Measurements from ENCODE around the gene C11orf21. TPM values are rescaled to one million over a fixed set of nuclear protein-coding genes. Genes with fewer than 3 reads are reported as not detected.
A peak's percentile ranks its signal among the peaks of the same experiment; 100 is the strongest.

C11orf21 gene
- total and polyA plus RNA-seq, 2 experiments from 2014 or later: 1.3 to 1.8 TPM

- no peak overlapping the region for H3K27ac ChIP-seq
- peaks cover 15% of the 10 kb centered on the region for H3K4me1 ChIP-seq (ENCODE audit: low read depth)
- H3K27me3 ChIP-seq: no peaks in the 10 kb centered on the region
- H3K9me3 ChIP-seq (ENCODE audit: low read depth): no peaks in the 10 kb centered on the region
- no peaks in the 10 kb centered on the region for H3K36me3 ChIP-seq
- no peak for TF ChIP-seq CTCF (IDR thresholded peaks at IDR 0.05; ENCODE audit: low read depth, low read length)
- H3K4me3 ChIP-seq: no peak overlapping the region
- no peak for DNase-seq (ENCODE audit: low read depth in 1 of 2, low spot score in 1 of 2)
These were observed 11.6 kb upstream of the C11orf21 start for GRCh38 chr11:2313051-2313951.

GRCh38 chr11:2312232-2313042, 10.7 kb upstream of the C11orf21 start:
- Histone ChIP-seq H3K36me3 (no peaks in the 10 kb centered on the region), H3K27me3 (no peaks in the 10 kb centered on the region), H3K9me3 (ENCODE audit: low read depth) (no peaks in the 10 kb centered on the region), H3K4me1 (ENCODE audit: low read depth) (peaks cover 15% of the 10 kb centered on the region), H3K27ac (no peak overlapping the region), H3K4me3 (no peak overlapping the region)
- no peak for TF ChIP-seq CTCF (IDR thresholded peaks at IDR 0.05; ENCODE audit: low read depth, low read length)
- peak in 1 of 2 donors; percentile 40 for DNase-seq (ENCODE audit: low read depth in 1 of 2, low spot score in 1 of 2)

GRCh38 chr11:2311353-2312133, 9.8 kb upstream of the C11orf21 start:
- no peaks in the 10 kb centered on the region for H3K9me3 ChIP-seq (ENCODE audit: low read depth)
- H3K27me3 ChIP-seq: no peaks in the 10 kb centered on the region
- DNase-seq (ENCODE audit: low read depth in 1 of 2, low spot score in 1 of 2): no peak
- no peak overlapping the region for H3K27ac ChIP-seq
- TF ChIP-seq CTCF (IDR thresholded peaks at IDR 0.05; ENCODE audit: low read depth, low read length): no peak
- H3K36me3 ChIP-seq: no peaks in the 10 kb centered on the region
- H3K4me3 ChIP-seq: no peak overlapping the region
- peaks cover 15% of the 10 kb centered on the region for H3K4me1 ChIP-seq (ENCODE audit: low read depth)

GRCh38 chr11:2310786-2311352, 9.2 kb upstream of the C11orf21 start:
- H3K4me3 ChIP-seq: no peak overlapping the region
- H3K9me3 ChIP-seq (ENCODE audit: low read depth): no peaks in the 10 kb centered on the region
- no peak overlapping the region for H3K27ac ChIP-seq
- H3K36me3 ChIP-seq: no peaks in the 10 kb centered on the region
- H3K4me1 ChIP-seq (ENCODE audit: low read depth): peaks cover 22% of the 10 kb centered on the region
- no peak for TF ChIP-seq CTCF (IDR thresholded peaks at IDR 0.05; ENCODE audit: low read depth, low read length)
- H3K27me3 ChIP-seq: no peaks in the 10 kb centered on the region
- no peak for DNase-seq (ENCODE audit: low read depth in 1 of 2, low spot score in 1 of 2)
